Coronary artery (tissue), 2 donors: ENCODE results near the gene GALM.

Source experiments
- DNase-seq: peaks from one replicate; pipeline ENCODE4 v3.0.0-alpha.2; 2017; ENCODE audit warnings: low spot score
- H3K27ac ChIP-seq, 2 donors: fragments of 200-600 bp; sonication (generic); one replicate each; pipeline ENCODE4 v1.5.1; 2016 to 2019
- H3K4me3 ChIP-seq: fragments of 200-600 bp; sonication (generic); 2 replicates; pipeline ENCODE4 v1.5.1; 2016; ENCODE audit warnings: mild to moderate bottlenecking, moderate library complexity
- TF ChIP-seq, protein P1 (sequence below): fragments of 200-600 bp; sonication (generic); IDR thresholded peaks from one replicate; pipeline ENCODE4 v1.5.1; 2019; ENCODE audit warnings: antibody characterized with exemption

The GALM gene

GRCh38 chr2:38626326-38627035, 39.4 kb upstream of the GALM start:
- DNase-seq = no peak
- TF ChIP-seq, protein P1, sequence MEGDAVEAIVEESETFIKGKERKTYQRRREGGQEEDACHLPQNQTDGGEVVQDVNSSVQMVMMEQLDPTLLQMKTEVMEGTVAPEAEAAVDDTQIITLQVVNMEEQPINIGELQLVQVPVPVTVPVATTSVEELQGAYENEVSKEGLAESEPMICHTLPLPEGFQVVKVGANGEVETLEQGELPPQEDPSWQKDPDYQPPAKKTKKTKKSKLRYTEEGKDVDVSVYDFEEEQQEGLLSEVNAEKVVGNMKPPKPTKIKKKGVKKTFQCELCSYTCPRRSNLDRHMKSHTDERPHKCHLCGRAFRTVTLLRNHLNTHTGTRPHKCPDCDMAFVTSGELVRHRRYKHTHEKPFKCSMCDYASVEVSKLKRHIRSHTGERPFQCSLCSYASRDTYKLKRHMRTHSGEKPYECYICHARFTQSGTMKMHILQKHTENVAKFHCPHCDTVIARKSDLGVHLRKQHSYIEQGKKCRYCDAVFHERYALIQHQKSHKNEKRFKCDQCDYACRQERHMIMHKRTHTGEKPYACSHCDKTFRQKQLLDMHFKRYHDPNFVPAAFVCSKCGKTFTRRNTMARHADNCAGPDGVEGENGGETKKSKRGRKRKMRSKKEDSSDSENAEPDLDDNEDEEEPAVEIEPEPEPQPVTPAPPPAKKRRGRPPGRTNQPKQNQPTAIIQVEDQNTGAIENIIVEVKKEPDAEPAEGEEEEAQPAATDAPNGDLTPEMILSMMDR = no peak
- Histone ChIP-seq H3K4me3 (no peak overlapping the region), H3K27ac (no peak overlapping the region)

DNA sequence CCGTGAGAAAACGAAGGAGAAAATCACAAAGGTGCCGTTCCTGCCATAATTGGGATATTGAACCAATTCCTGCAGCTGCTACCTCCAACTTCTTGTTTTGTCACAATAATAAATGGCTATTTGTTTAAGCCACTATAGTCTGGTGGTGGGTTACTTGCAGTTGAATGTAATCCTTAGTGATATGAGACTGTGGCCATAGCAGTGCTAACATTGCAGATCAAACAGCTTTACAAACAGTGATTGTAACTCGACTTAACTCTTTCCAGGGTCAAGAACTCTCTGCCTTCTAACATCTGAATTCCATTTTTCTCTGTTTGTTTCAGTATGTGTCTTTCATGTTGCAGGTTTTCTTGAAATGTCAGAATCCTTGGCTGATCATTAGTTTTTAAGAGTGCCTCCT, 38.5 kb upstream of the GALM start:
- no peak for DNase-seq
- no peak overlapping the region for H3K4me3 ChIP-seq
- no peak overlapping the region for H3K27ac ChIP-seq
- TF ChIP-seq, protein P1 = no peak

DNA sequence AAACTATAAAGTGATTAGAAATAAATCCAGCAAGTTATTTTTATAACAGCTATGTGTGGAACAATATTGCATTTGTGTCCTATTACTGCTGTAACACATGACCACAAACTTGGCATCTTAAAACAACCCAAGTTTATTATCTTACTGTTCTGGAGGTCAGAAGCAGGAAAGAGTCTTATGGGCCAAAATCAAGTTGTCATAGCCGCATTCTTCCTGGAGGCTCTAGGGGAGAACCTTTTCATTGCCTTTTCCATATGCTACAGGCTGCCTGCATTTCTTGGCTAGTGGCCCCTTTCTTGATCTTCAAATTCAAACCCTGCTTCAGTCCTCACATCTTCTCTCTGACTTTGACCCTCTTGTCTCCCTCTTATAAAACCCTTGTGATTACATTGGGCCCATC, 36.2 kb upstream of the GALM start:
- no peak overlapping the region for H3K4me3 ChIP-seq
- TF ChIP-seq, protein P1 = no peak
- no peak overlapping the region for H3K27ac ChIP-seq
- no peak for DNase-seq

DNA sequence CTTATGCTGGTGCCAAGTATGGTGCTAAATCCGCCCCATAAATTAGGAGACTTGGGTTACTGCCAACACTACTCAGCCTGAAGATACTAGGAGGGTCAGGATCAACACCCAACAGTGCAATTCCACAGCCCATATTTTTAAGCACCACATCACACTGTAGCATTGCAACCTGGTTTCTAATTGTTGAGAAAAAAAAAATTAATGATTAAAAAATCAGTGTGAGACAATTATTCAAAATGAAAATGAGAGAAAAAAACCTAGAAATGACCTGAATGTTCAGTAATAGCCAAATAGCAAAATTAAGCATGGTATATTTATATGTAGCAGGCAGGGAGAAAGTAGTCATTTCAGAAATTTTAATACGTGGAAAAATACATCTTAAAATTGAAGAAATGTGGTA, 33.9 kb upstream of the GALM start:
- no peak overlapping the region for H3K4me3 ChIP-seq
- no peak for DNase-seq
- TF ChIP-seq, protein P1 = no peak
- H3K27ac ChIP-seq = no peak overlapping the region

DNA sequence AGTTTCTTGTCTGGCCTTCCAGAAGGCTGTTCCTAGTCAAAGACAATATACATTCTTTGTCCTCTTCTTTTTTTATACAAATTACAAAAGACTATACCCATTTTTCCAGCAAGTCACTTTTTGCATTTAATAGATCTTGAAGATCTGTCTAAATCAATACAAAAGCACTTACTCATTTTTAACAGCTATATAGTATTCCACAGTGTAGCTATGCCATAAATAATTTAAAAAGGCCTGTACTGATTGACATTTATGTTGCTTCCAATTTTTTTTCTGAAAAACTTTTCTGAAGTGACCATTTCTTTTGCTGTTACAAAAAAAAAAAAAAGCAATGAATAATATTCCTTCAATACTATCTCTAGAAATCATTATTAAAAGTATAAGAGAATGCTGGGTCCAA, 32.9 kb upstream of the GALM start:
- Histone ChIP-seq H3K27ac (no peak overlapping the region), H3K4me3 (no peak overlapping the region)
- no peak for DNase-seq
- TF ChIP-seq, protein P1 = no peak

DNA sequence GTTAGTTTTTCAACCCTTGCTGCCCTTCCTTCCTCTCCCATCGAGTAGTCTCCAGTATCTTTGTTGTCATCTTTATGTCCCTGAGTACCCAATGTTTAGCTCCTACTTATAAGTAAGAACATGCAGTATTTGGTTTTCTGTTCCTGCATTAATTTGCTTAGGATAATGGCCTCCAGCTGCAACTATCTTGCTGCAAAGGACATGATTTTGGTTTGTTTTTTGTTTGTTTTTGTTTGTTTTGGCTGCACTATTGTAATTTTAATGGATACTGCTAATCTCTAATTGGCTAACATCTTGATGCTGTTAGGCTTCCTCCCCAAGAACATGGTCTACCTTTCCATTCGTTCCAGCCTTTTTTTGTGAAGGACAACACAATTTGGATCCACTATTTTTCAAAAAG, 32.0 kb upstream of the GALM start:
- no peak overlapping the region for H3K27ac ChIP-seq
- TF ChIP-seq, protein P1 = no peak
- no peak for DNase-seq
- H3K4me3 ChIP-seq = no peak overlapping the region

DNA sequence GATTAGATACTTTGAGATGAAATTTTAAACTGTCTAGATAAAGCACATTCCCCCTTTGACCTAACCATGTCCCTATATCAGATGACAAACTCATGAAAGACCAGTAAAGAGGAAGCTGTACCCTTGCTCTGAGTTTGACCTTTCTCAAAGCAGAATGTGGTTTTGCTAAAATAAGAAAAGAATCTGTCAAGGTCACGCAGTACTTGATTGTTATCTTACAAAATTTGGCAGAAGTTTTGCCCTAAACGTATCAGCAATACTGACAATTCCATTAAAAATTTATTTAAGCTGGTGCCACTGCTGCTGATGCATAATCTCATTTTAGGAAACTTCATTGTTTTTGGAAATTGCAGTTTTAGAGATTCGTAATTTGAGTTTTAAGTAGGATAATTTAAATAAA, 31.2 kb upstream of the GALM start:
- H3K27ac ChIP-seq = no peak overlapping the region
- no peak overlapping the region for H3K4me3 ChIP-seq
- TF ChIP-seq, protein P1 = no peak
- no peak for DNase-seq
